ENCODE measurements around the gene YJU2.
"Not testable (repeated sequence)": the region's sequence is repeated elsewhere in the genome, so short reads cannot be mapped to it uniquely, and the experiment has no call there.

The YJU2 gene

DNA sequence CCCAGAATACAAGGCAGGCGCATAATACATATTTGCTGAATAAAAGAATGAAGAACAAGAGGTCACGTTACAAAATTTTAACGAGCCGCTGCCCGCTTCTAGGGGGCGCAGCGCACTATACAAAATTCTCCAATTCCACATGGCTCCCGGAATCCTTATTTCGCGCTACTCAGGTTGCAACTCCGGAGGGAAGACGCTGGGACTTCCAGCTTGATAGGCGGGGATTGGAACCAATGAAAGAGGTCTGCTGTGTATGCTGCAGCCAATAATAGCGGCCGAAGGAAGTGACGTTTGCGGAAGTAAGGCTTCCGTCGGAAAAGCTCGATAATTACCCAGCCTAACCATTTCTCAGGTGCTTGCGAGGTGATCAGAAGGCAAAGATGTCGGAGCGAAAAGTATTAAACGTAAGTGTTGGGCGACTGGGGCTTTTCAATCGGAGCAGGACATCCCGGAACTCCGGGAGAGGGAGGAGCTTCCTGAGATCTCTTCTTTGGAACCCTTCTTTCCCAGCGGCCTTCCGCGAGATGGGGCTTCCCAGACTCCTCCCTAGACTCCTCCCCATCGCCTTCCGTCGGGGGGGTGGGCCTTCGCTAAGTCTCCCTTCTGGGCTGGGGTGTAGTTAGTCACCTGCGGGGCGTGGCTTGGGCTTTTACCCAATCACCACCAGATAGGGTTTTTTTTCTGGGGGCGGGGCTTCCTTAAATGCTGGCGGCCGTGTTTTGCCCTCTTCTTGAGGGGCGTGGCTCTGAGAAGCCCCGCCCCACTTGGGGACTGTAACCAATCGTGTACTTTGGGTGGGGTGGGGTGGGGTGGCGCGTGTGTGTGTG lies at the start of gene YJU2:
Gene YJU2, plus strand, starts transcription at position 314 of the 827 bp plus-strand sequence. Its CDS starts 67 bp downstream, at position 381.
- DNase-seq: peak; percentile 94

DNA sequence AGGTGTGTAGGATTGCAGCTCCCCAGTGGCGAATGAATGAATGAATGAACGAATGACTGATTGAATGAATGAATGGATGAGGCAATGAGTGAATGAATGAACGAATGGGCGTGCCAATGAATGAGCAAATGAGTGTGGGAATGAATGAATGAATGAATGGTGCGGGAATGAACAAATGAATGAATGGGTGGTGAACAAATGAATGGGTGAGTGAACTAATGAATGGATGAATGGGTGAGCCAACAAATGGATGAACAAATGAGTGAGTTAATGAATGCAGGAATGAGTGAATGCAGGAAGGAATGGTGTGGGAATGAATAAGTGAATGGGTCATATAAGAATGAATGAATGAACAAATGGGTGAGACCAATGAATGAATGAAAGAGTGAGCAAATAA lies 49.7 kb upstream of the YJU2 start:
- no peak for DNase-seq

DNA sequence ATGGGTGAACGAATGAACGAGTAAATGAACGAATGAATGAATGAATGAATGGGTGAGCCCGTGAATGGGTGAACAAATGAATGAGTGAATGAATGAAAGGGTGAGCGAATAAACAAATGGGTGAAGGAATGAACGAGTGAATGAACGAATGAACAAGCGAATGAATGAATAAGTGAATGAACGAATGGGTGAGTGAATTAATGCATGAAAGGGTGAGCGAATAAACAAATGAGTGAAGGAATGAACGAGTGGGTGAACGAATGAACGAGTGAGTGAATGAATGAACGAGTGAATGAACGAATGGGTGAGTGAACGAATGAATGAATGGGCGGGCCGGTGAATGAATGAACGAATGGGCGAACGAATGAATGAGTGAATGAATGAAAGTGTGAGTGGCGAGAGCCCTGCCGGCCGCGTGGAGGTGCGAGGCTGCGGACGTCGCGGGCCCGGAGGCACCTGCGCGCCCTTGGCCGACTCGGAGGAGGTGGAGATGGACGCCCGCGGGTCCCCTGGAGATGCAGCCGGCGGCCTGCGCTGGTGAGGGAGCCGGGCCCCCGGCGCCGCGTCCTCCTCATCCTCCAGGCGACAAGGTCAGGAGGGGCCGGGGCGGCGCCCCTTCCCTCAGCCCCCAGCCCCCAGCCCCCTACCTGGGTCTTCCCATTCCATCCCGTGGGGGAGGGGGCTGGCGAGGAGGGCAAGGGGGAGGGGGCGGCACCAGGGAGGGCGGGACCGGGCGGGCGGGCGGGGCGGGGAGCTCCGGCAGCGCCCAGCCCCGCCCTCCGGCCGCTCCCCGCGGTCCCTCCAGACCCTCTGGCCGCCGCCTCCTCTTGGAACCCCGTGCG lies 49.0 kb upstream of the YJU2 start:
- DNase-seq: peak; percentile 6

DNA sequence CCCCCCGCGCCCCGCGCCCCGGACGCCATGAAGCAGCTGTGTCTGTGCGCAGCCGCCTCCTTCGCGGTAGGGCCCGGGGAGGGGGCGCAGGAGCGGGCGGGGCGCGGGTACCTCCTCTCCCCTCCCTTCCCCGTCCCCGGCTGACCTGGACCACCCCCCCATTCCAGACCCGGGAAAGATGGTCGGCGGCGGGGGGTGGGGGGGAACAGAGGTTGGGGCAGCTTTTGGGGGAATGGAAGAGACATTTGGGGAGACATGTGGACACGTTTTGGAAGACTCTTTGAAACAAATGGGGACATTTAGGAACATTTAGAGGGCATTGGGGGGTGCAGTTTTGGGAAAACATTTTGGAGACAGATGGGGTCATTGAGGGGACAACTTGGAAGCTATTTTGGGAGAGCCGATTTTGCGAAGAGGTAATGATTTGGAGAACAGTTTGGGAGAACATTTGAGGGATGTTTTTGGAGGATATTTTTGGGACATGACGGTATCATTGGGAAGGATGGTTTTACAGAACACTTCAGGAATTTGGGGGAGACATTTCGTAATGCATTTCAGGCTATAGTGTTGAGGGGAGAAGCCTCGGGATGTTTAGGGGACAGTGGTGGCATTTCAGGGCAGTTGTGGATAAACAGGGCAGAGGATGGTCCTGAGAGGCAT lies 48.3 kb upstream of the YJU2 start:
- no peak for DNase-seq

DNA sequence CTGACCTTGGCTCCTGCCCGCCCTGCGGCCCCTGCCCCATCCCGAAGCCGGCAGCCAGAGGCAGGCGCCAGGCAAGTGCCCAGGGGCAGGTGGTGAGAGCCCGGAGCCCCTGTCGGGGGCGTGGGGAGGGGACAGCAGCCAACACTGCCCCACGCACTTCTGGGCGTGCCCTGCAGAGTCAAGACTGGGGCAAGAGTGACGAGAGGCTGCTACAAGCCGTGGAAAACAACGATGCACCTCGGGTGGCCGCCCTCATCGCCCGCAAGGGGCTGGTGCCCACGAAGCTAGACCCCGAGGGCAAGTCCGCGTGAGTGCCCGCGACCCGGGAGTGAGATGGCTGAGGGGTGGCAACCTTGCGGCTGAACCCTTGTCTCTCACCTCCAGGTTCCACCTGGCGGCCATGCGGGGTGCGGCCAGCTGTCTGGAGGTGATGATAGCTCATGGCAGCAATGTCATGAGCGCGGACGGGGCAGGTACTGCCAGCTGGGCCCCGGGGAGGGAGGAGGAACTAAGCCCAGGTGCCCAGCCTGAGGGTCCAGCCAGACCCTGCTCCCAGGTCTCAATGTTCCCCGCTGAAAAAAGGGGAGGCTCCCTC lies 47.1 kb upstream of the YJU2 start:
- DNase-seq: no peak

DNA sequence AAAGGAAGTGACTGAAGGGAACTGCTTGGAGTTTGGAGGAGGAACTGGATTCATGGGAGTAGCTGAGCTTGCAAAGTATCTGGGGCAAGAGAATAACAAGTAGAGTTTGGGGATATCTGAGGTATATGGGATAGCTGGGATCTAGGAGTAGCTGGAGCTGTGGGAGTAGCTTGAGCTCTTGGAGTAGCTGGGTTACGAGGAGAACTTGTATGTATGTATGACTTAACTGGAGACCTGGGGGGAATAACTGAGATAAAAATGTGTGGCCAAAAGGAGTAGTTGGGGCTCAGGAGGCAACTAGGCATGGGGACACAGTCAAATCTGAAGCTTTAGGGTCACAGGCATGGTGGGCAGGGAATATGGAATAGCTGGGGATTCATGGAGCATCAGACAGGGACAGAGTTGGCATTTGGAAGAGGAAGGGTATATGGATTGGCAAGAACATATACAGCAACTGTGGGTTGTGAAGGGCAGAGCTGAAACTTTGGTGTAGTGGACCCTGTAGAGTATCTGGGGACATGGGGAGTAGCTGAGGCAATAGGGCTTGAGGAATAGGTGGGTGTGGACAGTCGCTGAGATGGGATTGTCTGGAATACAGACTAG lies 45.8 kb upstream of the YJU2 start:
- no peak for DNase-seq

DNA sequence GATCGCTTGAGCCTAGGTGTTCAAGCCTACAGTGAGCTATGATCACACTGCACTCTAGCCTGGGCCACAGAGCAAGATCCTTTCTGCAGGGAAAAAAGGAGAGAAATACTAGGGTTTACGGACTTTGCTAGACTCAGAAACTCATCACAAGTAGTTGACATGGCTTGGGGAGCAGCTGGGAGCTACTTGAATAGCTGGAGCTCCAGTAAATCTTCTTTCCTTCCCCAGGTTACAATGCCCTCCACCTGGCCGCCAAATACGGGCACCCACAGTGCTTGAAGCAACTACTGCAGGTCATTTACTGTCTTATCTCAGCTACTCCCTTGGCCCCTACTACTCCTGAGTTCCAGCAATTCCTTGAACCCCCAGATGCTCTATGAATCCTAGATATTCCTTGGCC lies 45.1 kb upstream of the YJU2 start:
- DNase-seq: no peak

DNA sequence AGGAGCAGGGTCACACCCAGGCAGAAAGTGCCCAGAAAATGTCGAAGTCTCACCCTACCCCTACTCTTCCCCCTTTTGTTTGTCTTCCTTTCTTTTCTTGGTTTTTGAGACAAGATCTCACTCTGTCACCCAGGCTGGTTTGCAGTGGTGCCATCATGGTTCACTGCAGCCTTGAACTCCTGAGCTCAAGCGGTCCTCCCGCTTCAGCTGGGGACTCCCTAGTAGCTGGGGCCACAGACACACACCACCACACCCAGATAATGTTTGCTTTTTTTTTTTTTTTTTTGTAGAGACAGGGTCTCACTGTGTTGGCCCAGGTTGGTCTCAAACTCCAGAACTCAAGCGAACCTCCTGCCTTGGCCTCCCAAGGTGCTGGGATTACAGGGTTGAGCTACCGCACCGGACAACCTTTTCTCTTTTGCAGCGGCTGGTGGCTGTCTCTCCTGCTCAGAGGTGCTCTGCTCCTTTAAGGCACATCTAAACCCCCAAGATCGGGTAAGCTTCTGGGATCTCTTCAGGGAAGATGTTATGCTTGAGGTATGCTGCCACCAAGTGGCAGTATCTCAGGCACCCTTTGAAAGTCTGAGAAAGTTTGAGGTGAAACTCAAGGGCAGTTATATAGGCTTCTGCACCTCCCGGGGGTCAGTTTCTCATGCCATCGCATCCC lies 39.9 kb upstream of the YJU2 start:
- no peak for DNase-seq

DNA sequence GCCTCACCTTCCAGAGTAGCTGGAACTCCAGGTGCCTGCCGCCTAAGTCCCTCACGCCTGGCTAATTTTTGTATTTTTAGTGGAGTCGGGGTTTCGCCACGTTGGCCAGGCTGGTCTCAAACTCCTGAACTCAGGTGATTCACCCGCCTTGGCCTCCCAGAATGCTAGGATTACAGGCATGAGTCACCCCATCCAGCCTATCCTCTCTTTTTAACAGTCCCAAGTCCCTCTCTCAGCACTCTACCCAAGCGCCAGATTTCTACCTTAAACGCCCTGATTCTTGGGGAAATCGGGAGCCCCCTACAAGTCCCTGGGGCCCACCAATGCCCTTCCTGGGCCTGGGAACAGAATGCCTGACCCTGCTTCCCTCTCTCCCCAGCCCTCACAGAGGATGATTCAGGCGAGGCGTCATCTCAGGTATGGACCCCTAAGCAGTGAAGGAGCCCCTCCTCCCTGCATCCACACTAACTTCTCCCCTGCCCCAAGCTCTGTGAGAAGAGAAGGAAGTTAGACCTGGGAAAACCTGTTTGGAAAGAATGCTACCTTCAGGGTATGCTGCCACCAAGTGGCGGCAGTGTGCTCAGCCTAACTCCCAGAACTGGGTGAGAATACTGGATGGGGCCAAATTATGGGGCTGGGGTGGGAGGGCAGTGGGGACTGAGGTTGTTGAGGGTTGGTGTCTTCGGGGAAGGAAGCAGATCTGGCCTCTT lies 38.3 kb upstream of the YJU2 start:
- no peak for DNase-seq

DNA sequence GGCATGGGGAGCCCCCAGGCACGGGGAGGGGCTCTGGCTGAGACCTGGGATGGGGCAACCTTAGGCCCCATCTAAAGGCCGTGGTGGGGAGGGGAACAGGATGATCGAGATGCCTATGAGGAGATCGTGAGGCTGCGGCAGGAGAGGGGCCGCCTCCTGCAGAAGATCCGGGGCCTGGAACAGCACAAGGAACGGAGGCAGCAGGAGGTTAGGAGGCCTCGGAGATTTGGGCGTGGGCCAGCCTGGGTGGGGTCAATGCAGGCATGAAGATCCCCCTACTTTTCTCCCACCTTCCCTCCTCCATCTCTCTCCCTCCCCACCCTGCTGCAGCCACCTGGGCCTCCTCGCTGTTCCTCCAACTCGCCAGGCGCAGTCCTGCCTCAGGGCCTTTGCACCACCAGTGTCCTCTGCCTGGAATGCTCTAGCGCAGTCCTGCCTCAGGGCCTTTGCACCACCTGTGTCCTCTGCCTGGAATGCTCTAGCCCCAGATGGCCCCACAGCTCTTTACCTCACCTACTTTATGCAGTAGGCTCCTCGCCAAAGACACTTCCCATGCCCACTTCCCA lies 36.6 kb upstream of the YJU2 start:
- no peak for DNase-seq

DNA sequence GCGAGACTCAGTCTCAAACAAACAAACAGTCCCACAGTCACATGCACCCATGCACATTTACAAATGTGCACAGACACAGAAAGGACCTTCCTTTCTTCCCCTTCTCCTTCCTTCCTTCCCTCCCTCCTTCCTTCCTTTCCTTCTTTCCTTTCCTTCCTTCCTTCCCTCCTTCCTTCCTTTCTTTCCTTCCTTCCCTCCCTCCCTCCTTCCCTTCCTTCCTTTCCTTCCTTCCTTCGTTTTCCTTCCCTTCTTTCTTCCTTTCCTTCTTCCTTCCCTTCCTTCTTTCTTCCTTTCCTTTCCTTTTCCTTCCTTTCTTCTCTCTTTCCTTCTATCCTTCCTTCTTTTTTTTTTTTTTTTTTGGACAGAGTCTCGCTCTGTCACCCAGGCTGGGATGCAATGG lies 33.8 kb upstream of the YJU2 start:
- DNase-seq: no peak

DNA sequence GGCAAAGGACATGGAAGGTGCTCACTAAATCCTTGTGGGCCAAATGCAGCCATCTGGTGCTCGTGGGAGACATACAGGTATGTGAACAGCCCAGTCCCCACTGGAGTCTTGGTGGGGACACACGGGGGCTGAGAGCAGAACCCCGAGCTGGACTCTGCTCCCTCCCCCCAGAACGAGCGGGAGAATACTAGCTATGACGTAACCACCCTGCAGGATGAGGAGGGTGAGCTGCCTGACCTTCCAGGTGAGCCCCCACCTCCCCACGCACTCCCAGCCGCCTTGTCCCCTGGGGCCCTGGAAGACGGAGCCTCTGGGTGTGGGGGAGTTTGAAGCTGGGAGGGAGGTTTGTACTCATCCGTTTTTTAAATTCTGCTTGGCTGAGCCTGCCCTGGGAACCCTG lies 31.1 kb upstream of the YJU2 start:
- DNase-seq: no peak

DNA sequence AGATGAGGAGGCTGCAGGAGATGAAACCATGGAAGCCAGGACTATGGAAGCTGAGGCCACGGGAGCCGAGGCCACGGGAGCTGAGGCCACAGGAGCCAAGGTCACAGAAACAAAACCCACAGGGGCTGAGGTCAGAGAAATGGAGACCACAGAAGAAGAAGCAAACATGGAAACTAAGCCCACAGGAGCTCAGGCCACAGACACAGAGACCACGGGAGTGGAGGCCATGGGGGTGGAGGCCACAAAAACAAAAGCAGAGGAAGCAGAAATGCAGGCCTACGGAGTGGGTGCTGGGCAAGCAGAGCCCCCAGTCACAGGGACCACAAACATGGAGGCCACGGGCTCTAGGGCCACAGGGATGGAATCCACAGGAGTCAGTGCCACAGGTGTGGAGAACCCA lies 30.0 kb upstream of the YJU2 start:
- no peak for DNase-seq

DNA sequence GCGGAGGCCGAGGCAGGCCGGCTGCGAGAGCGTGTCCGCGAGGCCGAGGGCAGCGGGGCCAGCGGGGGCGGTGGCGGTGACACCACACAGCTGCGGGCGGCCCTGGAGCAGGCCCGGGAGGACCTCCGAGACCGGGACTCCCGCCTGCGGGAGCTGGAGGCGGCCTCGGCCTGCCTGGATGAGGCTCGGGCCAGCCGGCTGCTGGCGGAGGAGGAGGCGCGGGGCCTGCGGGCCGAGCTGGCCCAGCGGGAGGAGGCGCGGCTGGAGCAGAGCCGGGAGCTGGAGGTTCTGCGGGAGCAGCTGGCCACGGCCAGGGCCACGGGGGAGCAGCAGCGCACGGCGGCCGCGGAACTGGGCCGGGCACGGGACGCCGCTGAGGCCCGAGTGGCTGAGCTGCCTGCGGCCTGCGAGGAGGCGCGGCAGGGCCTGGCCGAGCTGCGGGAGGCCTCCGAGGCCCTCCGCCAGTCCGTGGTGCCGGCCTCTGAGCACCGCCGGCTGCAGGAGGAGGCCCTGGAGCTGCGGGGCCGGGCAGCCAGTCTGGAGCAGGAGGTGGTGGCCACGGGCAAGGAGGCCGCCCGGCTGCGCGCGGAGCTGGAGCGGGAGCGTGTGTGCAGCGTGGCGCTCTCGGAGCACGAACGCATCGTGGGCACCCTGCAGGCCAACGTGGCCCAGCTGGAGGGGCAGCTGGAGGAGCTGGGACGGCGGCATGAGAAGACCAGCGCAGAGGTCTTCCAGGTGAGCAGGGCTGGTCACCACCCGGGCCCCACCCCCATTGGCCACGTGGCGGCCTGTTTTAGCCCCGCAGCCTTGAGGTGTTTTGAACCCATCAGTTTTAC lies 29.2 kb upstream of the YJU2 start:
- DNase-seq: no peak

DNA sequence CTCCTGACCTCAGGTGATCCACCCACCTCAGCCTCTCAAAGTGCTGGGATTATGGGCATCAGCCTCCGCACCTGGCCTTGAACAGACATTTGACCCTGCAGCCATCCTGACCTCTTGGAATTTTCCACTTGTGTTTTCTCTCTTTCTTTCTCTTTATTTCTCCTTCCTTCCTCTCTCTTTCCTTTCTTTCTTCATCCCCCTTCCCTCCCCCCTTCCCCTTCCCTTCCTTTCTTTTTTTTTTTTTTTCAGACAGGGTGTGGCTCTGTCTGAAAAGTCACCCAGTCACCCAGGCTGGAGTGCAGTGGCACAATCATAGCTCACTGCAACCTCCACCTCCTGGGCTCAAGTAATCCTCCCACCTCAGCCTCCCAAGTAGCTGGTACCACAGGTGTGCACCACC lies 28.4 kb upstream of the YJU2 start:
- DNase-seq: not testable (repeated sequence)

DNA sequence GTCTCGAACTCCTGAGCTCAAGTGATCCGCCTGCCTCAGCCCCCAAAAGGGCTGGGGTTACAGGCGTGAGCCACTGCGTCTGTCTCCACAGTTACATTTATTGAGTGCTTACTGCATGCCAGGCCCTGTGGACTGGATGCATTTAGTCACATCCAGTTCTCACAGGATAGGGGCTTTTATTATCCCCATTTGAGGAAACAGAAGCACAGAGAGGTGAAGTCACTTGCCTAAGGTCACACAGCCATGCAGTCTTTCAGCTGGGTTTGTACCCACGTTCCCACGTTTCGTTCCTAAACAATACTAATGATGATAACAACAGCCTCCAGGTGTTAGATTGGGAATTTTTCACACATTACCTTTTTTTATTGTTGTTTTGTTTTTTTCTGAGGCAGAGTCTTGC lies 26.7 kb upstream of the YJU2 start:
- no peak for DNase-seq

DNA sequence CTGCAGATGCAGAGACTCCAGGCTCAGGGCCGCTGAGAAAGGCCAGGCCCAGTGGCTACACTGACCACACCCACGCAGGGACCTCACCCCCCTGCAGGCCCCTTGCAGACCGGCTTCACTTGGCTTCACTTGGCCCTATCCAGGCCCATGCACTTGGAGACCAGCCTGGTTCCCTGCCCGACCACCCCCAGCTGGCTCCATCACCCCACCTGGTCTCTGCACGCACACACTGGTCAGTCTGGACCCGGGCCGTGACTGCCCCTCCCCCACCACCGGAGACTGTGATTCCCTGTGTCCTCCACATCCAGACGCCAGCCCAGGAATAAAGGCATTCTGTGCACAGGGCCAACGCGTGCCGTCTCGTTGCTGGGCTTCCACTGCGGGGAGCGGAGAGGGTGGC lies 22.4 kb upstream of the YJU2 start:
- DNase-seq: no peak

DNA sequence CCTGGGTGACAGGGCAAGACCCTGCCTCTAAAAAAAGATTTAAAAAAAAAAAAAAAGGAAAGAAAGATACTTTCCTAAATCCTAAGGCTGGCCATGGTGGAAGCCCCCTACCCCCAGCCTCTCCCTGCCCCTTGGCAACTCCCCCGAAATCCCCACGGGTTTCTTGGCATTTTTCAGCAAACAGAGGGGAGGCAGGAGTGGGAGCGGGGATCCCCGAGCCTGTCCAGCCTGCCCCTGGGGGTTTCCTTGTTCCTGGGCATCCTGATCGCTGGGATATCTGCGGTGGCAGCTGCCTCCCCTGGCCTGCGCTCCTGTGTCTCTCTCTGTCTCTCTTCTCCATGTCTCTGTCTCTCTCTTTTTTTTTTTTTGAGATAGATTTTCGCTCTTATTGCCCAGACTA lies 21.0 kb upstream of the YJU2 start:
- DNase-seq: no peak

DNA sequence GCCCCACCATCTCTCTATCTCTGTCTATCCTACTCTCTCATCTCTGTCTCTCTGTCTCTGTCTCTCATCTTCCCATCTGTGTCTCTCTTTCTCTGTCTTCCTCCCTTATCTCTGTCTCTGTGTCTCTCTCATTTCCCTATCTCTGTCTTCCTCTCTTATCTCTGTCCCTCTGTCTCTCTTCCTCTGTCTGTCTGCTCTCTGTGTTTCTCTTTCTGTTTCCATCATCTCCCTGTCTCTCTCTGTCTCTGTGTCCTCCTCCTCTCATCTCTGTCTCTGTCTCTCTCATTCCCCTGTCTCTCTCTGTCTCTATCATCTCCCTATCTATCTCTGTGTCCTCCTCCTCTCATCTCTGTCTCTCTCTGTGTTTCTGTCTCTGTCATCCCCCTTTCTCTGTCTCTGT lies 19.1 kb upstream of the YJU2 start:
- no peak for DNase-seq

DNA sequence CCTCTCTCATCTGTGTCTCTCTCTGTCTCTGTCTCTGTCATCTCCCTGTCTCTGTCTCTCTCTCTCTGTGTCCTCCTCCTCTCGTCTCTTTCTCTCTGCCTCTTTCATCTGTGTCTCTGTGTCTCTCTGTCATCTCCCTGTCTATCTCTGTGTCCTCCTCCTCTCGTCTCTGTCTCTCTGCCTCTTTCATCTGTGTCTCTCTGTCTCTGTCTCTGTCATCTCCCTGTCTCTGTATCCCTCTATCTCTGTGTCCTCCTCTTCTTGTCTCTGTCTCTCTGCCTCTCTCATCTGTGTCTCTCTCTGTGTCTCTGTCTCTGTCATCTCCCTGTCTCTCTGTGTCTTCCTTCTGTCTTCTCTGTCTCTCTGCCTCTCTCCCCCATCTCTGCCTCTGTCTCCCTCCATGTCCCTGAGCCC lies 18.1 kb upstream of the YJU2 start:
- DNase-seq: no peak

All from NCI-H2227 treated with DMSO at 0.1 percent for 48 hours (cell line).